HL-60 (cell line): Measurements from ENCODE around the gene KLK1.

Experiments used
- GABPA ChIP-seq: IDR thresholded peaks from 2 replicates; pipeline ENCODE4 v1.6.1; 2012; ENCODE audit warnings: low read depth
- POLR2AphosphoS5 ChIP-seq: IDR thresholded peaks from 2 replicates; pipeline ENCODE4 v1.6.1; 2012; ENCODE audit warnings: low read depth
- REST ChIP-seq: IDR thresholded peaks from 2 replicates; pipeline ENCODE4 v1.6.1; 2012; ENCODE audit warnings: low read depth; ENCODE audit not compliant: insufficient replicate concordance
- TF ChIP-seq, protein P1 (sequence below): IDR thresholded peaks from one replicate; pipeline ENCODE4 v1.5.1; 2011; ENCODE audit warnings: low read length, control low read depth, inconsistent platforms; ENCODE audit not compliant: insufficient read depth

GRCh38 chr19:50869479-50869878 is 45.9 kb upstream of the KLK1 start:
- TF ChIP-seq, protein P1, sequence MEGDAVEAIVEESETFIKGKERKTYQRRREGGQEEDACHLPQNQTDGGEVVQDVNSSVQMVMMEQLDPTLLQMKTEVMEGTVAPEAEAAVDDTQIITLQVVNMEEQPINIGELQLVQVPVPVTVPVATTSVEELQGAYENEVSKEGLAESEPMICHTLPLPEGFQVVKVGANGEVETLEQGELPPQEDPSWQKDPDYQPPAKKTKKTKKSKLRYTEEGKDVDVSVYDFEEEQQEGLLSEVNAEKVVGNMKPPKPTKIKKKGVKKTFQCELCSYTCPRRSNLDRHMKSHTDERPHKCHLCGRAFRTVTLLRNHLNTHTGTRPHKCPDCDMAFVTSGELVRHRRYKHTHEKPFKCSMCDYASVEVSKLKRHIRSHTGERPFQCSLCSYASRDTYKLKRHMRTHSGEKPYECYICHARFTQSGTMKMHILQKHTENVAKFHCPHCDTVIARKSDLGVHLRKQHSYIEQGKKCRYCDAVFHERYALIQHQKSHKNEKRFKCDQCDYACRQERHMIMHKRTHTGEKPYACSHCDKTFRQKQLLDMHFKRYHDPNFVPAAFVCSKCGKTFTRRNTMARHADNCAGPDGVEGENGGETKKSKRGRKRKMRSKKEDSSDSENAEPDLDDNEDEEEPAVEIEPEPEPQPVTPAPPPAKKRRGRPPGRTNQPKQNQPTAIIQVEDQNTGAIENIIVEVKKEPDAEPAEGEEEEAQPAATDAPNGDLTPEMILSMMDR: no peak
- no peak for TF ChIP-seq POLR2AphosphoS5
- no peak for TF ChIP-seq REST
- no peak for TF ChIP-seq GABPA
